ENCODE data around the gene CCDC74B.
"Not testable (repeated sequence)": the region's sequence is repeated elsewhere in the genome, so short reads cannot be mapped to it uniquely, and the experiment has no call there.

CCDC74B gene

DNA sequence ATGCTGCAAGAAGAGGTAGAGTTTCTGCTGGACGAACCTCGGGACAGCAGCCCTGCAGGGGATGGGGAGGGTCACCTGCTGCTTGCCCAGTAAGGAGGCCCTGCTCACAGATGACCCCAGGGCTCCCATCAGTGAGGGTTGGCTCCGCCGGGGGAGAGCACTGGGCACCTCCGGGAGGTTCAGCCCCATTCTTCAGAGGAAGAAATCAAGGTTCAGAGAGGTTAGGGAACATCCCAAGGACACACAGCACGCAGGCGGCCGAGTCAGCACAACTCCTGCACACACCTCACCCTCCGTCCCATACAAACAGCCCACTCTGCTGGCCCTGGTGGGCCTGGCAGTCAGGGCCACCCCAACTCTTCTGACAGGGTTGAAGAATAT lies 11.7 kb upstream of the CCDC74B start:
- no peak overlapping the region for H3K4me3 ChIP-seq (ENCODE audit: low read length)
- no peak for TF ChIP-seq ZNF274 (IDR thresholded peaks at IDR 0.05; ENCODE audit: low read depth, low read length)

DNA sequence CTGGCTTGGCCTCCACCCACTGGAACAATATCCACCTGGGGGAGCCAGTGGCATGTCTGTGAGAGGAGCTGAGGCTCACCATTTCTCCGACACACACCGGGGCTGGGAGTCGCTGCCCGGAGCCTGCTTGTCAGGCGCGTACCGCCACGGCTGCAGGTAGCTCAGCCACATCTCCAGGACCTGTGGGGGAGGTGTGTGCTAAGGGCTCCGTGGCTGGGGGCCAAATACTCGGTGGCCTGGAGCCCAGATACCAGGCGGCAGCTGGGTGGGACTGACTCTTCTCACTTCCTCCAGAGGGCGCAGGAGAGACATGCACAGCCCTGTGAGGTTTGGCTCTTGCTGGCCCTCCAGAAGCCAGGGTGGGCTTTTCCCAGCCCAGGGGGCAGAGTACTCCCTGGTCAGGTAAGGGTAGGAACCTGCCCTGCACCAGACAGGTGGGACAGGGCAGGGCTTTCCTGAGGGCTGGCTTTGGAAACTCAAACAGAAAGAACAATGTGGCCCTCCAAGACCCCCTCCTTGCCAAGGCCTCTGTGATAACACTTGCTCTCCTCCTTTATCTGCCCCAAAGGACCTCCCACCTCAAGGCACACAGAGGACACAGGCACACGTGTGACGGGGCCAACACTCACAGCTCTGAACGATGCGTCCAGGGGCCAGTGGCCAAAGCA lies 11.2 kb upstream of the CCDC74B start:
- H3K4me3 ChIP-seq (ENCODE audit: low read length) = not testable (repeated sequence)

DNA sequence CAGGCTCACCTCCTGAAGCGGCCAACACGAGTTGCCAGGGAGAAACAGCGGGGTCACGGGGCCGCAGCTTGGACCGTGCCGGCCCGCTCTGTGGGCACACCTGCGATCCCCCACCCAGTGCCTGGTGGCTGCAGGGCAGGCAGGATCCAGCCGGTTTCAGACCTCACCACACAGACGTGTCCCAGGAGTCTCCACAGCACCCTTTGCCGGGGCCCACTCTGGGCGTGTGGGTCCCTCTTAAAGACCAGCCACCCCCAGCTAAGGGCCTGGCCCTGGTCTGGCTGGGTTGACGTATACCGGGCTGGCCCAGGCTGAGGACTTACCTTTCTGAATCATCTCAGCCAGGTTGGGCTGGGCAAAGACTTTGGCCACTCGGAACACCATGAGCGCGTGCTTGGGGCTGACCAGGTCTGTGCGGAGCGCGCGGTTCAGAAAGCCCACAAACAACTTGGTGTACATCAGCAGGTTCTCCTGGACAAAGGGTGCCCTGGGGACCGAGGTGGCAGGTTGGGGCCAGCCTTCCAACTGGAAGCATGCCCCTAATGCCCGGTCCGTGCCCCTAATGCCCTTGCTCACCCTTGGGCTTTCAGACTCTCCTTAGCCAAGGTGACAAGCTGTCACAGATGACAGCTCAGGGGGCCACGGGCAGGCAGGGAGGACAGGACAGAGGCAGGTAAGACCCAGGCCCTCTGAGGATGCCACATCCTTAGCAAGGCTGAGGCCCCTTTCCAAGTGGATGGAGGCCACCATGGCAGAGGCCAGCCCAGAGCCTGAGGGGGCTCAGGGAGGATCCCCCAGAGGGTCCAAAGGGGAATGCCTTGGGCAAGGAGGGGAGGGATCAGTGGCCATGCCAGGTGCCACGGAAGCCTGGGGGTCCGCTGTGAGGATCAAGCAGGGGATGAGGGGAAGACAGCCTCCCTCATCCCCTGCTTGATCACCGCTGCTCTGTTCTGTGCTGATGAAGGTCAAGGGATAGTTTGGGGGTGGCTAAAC lies 10.2 kb upstream of the CCDC74B start:
- H3K4me3 ChIP-seq (ENCODE audit: low read length) = no peak overlapping the region
- no peak for TF ChIP-seq ZNF274 (IDR thresholded peaks at IDR 0.05; ENCODE audit: low read depth, low read length)

DNA sequence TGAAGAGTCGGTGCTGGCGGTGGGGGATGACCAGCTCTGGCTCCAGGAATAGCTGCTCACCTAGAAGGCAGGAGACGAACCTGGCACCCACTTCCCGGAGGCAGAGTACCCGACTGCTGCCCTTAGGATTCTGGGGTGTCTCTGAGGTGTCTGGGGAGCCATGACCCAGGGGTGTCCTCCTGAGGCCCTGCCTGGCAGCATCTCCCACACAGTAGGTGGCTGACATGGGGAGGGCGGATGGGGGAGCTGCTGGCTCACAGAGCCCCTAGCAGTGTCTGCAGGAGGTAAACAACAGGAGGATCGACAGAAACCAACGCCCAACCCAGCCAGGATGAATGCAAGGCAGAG lies 9.5 kb upstream of the CCDC74B start:
- H3K4me3 ChIP-seq (ENCODE audit: low read length) = not testable (repeated sequence)

DNA sequence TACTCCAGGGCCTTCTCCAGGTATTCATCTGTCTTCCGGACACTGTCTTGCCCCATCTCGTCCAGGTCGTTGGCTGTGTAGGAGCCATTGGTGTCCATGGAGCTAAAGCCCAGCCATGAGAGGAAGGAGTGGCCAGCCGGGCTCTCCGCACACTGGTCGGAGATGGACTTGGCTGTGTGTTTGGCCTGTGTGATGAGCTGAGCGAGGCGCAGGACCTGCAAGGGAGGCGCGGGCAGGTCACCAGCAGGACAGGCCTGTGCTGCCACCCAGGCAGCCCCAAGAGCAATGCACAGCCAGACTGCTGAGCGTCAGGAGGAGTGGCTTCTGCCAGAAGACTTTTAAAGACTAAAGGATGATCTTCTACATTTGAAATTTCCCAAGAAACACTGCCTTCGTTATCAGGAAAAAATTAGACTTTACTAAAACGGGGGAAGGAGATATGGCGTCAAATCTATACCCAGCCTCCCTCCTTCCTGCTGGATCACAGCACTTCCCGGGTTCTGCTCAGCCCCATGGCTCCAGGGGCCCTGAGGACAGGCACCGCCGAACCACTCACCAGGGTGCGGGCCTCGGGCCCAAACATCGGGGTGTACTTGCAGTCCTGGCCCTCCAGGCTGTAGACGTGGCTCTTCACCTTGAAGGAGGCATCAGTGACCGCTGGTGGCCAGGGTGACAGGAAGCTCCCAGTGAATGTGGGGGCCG lies 9.0 kb upstream of the CCDC74B start:
- not testable (repeated sequence) for H3K4me3 ChIP-seq (ENCODE audit: low read length)

DNA sequence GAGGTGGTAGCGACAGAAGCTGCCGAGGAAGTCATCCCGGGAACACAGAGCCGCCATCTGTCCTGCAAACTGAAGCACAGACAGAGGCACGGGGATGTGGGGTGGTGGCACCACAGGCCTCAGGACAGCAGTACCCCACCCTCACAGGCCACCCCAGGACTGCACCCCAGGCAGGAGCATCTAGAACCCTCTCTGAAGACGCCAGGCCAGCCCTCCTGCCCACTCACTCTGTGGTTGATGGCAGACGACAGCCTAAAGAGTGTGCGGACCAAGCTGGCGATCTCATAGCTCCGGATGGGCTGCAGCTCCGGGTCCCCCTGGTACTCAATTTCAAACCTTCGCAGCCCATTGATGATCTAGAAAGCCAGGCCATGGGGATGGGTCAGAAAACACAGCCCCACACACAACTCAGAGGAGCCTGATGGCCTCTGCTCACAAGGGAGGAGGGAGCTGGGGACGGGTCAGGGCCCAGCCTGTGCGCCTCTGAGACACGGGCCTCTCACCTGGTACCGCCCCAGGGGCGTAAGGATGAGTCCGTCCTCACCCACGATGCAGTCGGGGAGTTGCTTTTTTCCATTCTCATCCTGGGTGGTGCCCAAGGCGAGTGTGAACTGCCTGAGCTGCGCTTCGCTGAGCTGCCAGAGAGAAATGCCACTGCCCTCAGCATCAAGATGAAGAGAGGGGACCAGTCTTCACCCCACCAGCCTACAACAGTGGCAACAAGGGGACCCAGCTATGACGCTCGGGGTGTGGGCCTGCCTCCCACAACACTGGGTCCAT lies 8.1 kb upstream of the CCDC74B start:
- no peak overlapping the region for H3K4me3 ChIP-seq (ENCODE audit: low read length)
- TF ChIP-seq ZNF274 (IDR thresholded peaks at IDR 0.05; ENCODE audit: low read depth, low read length) = no peak

DNA sequence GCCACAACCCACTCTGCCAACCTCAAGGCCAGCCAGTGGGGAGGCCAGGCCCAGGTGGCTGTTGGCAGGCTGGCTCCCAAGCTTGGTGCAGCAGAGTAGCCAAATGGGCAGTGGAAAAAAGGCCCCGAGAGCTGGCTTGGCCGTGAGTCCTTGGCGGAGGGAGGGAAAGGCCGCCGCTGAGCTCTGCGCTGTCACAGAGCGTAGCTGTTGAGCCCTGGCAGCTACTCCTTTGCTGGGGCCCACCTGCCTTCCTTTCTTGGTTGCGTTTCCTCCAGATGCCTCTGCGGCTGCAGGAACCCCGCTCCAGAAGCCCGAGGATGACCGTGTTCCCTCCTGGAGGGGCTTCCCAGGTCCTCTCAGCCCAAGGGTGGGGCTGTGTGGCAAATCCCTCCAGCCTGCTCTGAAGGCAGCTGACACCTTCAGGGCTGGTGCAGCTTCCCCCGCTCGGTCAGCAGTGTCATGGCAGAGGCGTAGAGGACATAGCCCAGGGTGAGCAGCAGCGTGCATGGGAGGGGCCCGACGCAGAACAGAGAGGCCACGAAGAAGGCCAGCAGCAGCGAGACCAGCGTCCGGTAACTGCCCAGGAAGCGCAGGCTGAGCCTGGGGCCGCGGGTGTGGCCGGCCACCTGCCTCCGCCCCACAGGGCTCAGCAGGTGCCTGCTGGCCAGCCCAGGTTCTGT lies 7.4 kb upstream of the CCDC74B start:
- not testable (repeated sequence) for H3K4me3 ChIP-seq (ENCODE audit: low read length)

DNA sequence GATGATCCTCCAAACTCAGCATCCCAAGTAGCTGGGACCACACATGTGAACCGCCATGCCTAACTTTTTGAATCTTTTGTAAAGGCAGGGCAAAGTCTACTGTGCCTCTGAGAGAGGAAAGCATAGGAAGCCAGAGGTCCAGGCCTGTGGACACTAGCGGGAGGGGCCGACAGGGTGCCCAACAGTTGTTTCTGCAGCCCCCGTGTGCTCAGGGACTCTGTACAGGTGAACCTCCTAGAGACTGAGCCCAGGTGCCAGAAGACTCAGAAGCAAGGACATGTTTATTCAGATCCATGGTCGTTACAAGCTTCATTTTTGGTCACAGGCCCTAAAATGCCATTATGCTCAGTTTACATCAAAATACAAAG lies 6.2 kb upstream of the CCDC74B start:
- H3K4me3 ChIP-seq (ENCODE audit: low read length) = not testable (repeated sequence)

DNA sequence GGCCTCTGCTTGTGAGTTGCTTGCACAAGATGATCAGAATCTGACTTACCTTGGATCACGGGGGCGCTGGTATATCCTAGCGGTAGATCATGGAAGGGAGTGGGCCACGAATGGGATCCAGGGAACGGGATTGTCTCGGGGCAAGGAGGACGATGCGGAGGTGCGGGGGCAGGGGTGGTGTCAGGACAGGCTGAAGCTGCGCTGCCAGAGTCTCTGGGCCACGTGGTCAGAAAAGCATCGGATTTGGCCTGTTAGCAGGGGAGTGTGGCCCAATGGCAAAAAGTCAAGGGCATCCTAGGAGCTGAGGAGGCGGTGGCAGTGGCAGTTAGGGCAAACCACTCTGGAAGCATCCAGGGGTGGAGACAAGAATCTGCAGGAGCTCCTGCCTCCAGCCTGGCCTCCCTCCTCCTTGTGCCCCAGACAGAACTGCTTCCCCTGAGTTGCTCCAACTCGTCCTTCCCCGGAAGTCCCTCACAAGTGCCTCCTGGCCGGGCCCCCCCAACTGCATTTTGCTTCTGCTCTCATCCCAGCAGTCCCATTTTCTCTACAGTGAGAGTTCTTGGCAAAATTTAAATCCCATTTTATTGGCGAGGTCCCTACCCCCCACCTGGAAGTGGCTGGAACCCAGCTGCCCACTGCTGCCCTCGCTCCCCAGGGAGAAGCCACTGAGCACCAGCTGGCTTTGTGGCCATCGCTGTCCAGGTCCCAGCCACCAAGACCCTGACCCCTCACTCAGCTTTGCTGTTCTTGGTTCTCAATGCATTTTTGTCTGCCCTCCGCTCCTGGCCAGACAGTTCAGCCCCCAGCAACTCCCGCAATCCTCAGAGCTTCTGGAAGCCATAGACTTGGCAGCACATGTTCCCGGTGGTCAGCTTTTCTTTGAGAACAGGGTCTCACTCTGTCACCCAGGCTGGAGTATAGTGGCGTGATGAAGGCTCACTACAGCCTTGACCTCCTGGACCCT lies 5.6 kb upstream of the CCDC74B start:
- TF ChIP-seq ZNF274 (IDR thresholded peaks at IDR 0.05; ENCODE audit: low read depth, low read length) = no peak
- no peak overlapping the region for H3K4me3 ChIP-seq (ENCODE audit: low read length)

DNA sequence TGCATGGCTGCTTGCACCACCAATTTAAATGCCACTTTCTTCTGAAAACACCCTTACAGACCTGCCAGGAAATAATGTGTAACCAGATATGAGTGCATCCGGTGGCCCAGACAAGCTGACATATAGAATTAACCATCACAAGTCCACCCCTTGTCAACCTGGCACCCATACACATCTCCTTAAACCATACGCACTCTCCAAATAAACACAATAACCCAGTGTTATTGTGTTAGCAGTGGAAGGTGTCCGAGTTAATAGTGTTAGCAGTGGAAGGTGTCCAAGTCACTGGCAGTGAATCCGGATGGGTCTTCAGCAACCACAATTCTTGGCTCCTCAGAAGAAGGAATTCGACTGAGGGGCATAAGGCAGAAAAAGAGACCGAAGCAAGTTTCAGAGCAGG lies 3.6 kb upstream of the CCDC74B start:
- not testable (repeated sequence) for H3K4me3 ChIP-seq (ENCODE audit: low read length)

DNA sequence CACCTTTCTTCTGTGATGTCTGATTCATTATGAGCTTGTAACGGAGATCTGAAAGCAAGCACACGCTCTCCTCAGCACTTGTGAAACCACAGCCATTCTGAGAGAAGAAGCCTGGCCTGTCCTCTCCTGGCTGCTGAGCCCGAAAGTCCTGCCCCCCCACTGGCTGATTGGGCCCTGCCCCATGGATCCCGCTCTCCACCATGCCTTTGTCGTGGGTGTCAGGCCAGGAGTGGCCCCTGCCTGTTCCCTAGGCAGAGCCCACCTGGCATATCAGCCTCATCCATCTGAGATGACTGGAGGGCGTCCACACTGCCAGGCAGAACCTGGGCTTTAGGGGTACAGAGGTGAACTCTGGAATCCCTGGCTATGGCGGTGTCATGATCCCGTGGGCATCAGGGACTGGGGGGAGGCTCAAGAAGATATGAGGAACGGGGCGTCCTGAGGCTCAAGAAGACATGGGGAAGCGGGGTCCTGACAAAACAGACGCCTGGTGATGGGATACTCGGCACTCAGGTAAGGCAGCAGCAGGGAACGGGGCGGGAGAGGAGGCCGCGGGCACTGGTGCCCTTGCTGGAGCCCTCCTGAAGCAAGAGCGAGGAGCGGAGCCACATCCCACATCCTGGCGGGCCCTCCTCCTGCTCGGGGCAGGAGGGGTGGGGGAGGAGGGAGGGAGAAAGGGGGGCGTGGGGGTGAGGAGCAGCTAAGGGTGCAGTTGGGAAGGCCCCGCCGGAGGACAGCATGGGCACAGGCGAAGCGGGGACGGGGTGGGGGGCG lies 1.5 kb downstream of the CCDC74B start:
- not testable (repeated sequence) for H3K4me3 ChIP-seq (ENCODE audit: low read length)

DNA sequence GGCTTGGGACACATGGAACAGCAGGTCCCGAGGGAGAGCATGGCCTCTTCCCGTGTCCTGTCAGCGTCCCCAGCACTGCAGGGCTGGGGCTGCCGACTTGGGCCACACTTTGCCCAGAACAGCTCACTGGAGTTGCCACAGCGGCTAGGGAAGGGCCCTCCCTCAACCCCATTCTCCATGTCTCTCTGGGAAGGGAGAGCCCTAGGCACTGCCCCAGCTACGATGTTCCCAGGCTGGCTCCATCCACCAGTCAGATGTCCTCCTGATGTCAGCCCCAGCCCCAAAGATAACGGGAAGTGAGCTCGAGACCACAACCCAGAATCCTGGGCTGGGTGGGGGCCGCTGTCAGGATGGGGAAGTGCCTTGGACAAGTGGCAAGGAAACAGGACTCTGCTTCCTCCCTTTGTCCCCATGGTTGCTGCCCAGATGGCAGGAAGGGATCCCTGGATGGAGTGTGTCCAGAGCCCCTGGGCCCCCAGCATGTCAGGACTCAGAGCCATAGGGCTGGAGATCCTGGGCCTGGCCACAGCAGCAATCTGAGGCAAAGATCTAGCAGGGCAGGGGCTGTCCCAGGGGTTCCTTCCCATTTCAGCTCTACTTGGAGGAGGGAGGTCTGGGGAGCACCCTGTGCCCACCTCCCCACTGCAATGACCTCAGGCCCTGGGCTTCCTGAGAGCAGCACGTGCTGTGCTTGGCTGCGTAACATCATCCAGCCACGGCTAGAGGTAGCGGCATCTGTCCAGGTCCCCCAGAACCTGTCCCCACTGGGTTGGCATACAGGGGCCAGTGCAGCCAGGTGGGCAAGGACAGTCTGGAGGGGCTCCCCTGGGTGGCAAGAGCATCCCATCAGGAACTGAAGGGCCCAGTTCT lies 2.3 kb downstream of the CCDC74B start:
- H3K4me3 ChIP-seq (ENCODE audit: low read length) = not testable (repeated sequence)

DNA sequence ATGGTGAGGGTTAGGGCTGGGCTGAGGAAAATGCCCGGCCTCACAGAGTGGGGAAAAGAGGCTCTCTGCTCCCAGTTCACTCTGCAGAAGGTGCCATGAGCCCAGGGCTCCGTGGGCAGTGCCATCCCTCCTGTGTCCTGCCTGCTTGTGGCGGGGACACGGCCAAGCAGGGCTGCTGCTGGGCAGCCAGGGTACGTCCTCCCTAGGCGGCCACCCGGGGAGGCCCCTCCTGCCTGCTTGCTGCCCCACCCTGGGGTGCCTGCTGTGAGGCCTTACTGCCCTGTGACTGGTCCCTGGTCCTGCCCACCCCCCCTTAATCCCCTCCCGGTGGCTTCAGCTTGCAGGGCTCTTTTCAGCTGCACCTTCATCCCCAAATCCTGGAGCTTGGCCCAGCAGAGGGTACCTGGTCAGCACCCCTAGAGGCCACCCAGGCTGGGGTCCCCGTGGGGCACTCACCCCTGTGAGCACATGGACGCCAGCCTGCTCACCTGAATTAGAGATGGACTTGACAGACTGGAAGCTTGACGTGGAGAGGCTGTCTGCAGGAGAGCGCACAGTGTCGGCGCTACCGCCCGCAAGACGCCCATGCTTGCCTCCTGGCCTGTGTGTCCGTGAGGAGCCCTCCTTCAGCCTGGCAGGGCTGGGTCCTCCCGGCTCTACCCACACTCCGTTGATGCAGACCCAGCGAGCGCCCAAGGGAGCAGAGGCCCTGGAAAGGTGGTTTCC lies 3.1 kb downstream of the CCDC74B start:
- not testable (repeated sequence) for H3K4me3 ChIP-seq (ENCODE audit: low read length)

DNA sequence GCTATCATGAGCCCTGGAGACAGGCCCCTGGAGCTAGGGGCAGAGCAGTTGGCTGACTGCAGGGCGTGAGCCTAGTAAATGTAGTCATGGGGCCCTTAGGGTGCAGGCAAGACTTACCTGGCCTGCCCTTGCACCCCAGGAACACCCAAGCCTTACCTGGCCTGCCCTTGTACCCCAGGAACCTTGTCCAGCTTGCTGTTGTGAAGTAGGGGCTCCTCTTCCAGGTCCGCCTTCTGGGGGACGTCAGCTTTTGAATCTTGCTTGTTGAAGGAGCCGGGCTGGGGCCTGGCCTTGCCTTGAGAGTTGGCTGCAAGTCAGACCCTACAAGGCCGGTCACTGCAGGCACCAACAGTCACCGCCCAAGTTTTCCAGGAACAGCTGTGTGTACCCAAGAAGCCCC lies 3.9 kb downstream of the CCDC74B start:
- not testable (repeated sequence) for H3K4me3 ChIP-seq (ENCODE audit: low read length)

DNA sequence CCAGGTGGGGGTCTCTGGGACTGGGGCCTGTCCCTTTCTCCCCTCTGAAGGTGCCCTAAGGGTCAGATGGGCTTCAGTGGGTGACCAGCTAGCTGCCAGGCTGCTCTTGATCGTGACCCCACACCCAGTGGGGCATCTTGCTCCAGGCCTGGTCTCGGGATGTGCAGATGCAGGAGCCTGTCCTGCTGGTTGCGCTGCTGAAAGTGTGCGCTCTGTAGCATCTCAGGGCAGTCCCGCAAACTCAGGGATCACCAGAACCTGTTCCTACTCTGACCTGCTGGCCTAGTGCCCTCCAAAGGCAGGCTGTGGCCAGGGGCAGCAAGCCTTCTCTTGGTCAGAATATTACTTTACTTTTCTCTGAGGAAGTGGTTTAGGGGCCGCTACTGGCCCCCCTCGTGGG lies 4.4 kb downstream of the CCDC74B start:
- not testable (repeated sequence) for H3K4me3 ChIP-seq (ENCODE audit: low read length)

Measured in GM08714 (cell line).